ENCODE data around the gene TAOK1. TPM values are rescaled to one million over a fixed set of nuclear protein-coding genes. Genes with fewer than 3 reads are reported as not detected.
A peak's percentile ranks its signal among the peaks of the same experiment; 100 is the strongest.

The TAOK1 gene
- total RNA-seq, 1 donor from 2014 or later, result 48.6 TPM

DNA sequence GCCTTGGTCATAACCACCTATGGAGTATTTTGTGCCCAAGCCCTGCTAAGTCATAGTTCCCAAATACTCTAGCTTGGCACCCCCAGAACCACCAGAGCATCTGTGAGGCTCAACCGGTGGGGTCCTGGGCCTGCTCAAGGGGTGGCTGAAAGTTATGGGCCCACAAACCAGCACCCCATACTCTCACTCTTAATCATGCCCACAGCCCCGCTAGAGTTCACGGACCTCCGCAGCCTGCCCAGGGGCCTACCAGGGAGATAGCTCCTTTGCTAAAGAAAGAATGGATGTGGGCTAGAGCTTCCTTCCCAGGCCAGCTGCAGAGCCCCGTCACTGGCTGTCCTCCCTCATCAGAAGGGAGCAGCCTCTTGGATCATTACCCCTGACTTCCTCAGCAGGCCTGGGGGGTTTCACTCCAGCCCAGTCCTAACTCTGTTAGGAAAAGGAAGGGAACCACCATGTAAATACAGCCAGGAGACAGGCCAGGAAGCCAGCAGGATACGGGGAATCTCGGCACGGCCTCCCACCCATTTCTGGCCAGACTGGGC lies 197.9 kb downstream of the TAOK1 start:
- ATAC-seq (ENCODE audit: poor library complexity) (no peak), DNase-seq (no peak)
- intact Hi-C loops (cut with DNase I), result no loop called here

DNA sequence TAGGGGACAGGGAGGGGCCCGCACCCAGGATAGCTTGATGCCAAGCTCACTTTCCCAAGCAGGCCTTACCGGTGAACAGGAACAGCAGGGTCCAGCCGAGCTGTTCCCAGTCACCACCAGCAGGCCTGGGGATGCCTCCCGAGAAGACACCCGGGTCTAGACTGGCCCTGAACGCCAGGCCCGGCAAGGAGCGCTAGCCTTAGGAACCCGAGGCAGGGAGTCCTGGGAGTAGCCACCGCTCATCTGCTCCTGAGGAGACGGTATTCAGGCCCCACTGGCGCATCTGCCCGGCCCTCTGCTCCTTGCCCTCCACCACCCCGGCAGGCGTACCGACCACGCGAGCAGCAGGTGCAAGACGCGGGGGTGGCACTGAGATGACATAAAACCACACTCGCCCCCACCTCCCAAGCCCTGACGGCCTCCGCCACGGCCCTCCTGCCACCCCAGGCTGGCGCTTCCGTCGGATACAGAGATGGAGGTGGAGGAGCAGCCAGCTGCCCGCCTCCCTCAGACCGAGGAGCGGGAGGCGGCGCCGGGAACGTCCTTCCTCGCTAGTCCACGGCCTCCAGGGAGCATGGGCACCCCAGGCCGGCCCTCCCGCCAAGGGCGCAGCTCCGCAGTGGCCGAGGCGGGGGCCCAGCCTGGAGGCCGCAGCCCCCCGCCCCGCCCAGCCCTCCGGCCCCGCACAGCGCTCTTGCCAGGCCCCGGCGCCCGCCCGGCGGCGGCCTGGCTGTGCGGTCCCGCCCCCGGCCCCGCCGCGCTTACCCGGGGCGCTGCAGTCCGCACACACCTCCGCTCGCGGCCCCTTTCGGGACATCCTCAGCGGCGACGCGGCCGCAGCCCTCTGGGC lies 198.6 kb downstream of the TAOK1 start:
- DNase-seq (no peak), ATAC-seq (ENCODE audit: poor library complexity) (no peak)
- intact Hi-C loops (cut with DNase I), result no loop called here

DNA sequence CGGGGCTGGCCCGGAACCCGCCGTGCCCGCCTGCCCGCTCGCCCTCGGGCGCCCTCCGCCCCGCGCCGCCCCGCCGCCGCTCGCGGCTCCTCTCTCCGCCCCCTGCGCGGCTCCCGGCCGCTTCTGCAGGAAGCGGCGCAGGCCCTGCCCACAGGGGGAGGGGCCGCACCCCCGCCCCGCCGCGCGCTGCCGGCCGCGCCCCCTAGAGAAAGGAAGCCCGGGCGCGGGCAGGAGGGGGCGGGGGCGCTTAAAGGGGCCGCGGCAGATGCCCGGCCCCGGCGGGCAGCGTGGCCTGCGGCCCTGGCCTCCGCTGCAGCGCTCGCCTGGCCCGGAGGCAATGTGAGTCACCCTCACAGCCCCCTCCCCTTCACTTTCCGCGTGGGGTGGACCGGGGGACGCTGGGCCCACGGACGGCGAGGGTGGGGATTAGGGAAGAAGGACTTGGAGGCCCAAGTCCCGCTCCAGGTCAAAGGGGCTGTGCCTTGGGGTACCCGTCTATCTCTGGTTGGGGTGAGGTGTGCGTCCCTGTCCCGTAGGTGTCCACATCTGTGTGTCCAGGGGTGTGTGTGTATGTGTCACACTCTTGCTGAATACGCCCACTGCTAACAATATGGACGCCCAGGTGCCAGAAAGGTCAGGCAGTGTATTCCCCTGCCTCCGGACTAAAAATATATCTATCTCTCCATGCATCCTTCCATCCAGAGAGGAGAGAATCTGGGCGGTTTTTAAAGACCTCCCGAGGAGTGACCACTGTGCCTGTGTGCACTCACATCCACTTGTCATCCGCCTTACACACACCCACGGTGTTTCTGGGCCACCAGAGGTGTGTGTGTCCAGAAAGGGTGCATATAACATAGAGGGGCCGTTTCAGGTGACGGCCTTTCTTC lies 199.6 kb downstream of the TAOK1 start, which contains the start of gene GIT1:
GIT1 (minus strand) TSS at position 125 of the 887 bp plus-strand sequence. CDS start 270 bp downstream, outside the sequence.
- DNase-seq, result peak; percentile 92
- intact Hi-C loops (cut with DNase I), result no loop called here
- peak; percentile 86 for ATAC-seq (ENCODE audit: poor library complexity)

DNA sequence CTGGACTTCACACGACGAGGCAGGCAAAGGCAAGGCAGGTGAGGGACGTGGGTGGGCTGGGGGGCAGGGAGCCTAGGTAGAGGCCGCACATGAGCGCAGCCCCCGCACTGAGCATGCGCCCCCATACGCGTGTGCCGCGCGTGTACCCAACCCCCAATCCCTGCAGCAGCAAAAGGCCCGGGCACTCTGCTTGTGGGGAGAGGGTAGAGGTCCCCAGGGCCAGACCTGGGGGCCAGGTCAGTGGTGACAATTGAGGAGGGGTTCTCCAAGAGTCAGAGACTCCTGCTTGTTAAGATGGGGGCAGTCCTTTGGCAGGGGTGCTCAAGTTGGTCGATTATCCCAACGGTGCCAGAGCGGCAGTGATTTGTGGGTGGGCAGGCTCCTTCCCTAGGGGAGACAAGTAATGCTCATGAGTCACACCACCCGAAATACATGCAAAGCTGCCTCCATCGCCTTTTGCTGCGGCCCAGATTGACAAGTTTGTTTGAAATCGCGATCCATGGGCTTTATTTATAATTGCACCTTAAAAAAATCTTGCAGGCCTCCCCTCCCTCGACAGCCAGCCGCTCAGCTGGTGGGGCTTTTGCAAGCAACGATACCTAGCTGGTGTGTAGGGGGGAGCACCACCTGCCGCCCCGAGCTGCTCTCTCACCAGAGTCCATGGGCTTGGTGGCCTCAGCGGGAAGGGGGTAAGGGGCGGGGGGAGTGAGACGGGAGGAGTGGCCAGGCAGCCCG lies 200.4 kb downstream of the TAOK1 start:
- intact Hi-C loops (cut with DNase I), result no loop called here
- ATAC-seq (ENCODE audit: poor library complexity) (no peak), DNase-seq (no peak)

DNA sequence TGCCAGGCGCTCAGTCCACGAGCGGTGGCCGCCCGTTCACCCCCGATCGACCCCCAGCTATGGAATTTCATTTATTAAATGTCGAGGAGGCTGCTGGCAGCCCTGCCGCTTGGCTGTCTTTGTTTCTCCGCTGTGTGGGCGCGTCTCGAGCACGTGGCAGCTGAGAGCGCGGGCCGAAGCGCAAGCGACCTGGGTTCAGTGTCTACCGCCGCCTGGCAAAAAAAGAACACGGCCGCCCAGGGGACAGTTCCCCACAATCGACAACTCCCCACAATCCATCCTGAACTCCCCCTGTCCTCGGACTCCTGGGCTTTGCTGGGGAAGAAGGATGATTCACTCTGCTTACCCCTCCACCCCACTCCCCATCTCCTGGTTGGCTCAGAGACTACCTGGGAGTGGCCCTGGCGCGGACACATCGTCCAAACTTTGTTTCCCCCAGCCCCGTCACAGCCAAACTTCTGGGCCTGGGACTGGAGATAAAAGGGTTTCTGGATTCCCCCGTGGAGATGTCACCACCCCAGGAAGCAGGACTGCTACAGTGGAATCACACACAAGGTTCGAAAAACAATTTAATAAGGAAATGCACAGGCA lies 201.1 kb downstream of the TAOK1 start:
- DNase-seq (peak; percentile 74), ATAC-seq (ENCODE audit: poor library complexity) (peak; percentile 3)
- intact Hi-C loops (cut with DNase I), result no loop called here

DNA sequence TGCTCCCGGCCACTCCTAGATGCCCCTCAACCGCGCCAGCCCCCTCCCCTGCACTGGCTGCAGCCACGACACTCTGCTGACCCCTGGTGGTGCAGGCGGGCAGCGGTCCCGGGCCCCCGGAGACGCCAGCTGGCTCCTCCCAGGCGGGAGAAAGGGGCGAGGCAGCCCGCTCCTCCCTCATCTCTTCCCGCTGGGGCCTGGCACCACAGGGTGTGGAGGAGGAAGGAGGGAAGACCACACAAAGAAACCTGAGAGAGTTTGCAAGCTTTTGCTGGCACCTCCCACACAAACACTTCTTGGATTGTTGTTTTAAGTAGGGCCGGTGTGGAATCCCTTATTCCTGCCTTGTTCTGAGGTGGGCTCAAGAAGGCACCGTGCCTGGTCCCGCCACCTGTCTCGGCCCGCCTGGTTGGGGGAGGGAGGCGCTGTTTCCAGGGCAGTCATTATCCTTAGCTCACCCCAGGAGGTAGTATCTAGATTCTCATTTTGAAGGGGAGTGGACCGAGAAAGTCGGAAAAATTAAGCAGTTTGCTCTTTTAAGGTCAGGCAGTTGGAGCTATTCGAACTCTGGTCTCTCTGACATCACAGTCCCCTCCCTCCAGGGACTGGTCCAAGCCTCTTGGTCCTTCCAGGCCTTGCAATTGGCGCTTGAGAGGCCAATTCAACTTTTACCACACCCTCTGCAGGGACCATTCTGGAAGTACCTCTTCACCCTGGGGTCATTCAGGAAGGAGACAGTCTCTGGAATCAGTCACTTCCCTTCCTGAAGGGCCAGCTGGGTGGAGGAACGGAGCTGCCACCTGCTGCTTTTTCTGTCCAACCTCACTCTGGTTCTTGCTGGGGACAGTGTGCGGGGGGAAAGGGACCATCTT lies 201.8 kb downstream of the TAOK1 start:
- DNase-seq (peak; percentile 93), ATAC-seq (ENCODE audit: poor library complexity) (peak; percentile 77)
- intact Hi-C loops (cut with DNase I), result no loop called here

DNA sequence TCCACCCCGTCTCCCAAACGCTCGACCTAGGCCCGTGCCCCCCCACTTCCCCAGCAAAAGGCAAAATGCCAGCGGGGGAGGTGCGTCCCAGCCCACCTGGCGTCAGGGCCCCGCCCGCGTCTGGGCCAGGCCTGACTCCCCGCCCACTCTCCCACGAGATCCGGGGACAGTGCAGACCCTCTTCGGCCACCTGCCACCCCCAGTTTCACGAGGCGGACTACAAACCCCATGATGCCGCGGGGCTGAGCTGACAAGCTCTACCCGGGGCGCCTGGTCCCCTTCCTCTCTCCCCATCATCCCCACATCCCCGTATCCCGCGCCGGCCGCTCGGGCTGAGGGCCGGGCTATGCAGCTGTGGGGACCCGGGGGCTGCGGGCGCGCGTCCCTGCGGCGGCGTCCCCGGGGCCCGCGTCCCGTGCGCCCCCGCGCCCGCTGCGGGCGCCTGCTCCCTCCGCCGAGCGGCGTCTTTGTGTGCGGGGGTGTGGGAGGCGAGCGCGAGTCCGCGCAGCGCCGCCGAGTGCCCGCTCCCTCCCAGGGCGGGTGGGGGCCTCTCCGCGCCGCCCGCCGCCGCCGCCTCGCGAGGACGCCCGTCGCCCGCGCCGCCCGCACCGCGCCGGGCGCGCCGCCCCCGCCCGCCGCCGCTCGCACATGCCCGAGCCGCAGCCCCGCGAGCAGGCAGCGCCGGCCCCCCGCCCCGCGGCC lies 202.8 kb downstream of the TAOK1 start, which contains the start of gene ANKRD13B:
ANKRD13B (plus strand) TSS at position 283 of the 702 bp plus-strand sequence. CDS start 490 bp downstream, outside the sequence.
- intact Hi-C loops (cut with DNase I), result no loop called here
- ATAC-seq (ENCODE audit: poor library complexity), result peak; percentile 16

DNA sequence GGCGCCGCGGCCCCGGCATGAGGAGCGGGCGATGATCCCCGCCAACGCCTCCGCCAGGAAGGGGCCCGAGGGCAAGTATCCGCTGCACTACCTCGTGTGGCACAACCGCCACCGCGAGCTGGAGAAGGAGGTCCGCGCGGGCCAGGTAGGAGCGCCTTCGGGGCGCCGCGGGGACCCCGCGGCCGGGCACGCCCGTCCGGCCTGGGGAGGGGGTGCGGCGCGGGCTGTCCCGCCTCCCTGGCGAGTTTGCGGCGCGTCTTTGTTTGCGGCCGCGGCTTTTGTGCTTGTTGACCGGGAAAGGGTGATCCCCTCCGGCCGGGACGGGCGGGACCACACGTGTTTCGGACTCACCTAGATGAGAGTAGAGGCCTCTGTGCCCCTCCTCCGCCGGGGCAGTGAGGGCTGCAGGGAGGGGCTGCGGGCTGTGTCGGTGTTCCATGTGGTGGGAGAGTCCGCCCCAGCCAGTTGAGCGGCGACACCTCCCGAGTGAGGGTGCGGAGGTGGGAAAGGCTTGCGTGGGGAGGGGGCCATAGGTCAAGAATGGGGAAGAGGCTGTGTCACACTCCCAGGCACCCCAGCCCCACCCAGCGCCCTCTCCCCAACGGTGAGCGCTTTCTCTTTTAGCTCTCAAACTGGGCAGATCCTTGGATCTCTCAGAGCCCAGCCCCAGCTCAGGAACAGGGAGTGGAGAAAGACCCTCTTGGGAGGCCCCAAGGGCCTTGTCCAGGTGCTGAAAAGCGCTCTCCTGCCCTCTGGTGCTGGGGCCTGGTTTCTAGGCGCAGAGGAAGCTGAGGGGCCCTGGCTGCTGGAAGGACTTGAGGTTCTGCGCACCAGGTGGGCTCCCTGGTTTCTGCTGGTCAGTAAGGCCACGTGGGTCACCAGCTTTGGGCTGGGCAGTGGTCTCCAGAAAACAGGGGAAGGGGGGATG lies 203.7 kb downstream of the TAOK1 start:
- ATAC-seq (ENCODE audit: poor library complexity) (no peak), DNase-seq (no peak)
- intact Hi-C loops (cut with DNase I), result no loop called here

More for the DNA sequence above, 202.8 kb downstream of the TAOK1 start, which contains the start of gene ANKRD13B:
- peak; percentile 74 for DNase-seq

DNA sequence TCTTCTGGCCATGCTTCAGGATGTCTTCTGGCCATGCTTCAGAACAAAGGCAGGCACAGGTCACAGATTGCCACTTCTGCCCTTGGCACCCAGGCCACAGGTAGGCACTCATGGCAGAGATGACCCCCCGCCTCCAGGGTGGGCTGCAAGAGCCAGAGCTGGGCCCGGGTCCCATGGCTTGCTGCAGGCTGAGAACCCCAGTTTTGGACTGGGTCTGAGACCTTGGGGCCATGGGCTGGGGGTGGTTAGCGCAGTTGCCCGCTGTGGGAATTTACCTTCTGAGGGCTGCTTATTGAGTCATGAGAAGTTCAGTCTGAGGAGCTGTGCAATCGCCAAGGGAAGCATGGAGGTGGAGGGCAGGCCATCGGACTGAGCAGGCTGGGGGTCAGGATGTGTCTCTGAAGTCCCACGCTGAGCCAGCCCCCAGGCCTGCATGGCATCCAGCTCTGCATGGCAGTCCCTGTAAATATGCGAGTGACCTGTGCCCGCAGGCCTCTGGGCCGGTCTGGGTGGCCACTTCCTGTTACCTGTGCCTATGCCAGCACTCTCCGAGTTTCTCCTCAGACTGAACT lies 204.4 kb downstream of the TAOK1 start:
- intact Hi-C loops (cut with DNase I), result no loop called here
- no peak for ATAC-seq (ENCODE audit: poor library complexity)

DNA sequence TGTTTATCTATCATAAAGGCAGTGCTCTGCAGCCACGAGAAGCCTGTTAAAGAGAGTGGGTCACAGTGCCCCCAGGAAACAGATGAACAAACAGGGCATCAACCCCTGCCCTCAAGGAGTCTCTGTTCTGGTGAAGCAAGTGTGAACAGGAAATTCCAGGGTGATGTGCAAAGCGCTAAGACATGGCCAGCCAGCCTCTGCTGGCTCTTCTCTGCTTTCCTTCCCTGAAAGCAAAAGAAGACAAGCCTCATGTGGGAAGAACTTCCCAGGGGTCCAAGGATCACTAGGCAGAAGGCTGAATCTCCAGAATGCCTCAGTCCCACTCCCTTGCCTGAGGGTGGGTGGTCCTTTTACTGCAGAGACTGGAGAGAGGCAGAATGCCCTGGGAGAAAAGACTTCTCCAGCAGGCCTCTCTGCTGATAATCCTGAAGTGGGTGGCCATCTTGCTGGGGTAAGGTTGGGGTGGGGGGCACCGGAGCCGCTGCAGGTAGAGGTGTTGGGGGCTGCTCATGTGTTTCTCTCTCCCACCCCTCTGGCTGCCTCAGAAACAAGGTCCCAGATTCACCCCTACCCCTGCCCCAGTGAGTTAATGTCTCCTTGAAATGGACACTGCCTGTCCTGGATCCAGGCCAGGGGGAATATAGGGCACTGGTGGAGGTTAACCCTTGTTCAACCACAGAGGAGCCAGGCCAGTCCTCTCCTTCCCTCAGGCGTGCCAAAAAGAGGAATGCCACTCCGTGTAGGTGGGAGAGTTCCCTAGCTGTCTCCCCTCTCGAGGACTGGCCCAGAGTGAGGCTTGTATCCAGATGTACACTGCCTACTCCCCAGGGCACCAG lies 205.2 kb downstream of the TAOK1 start:
- no peak for DNase-seq
- ATAC-seq (ENCODE audit: poor library complexity), result no peak
- intact Hi-C loops (cut with DNase I), result no loop called here

More for the DNA sequence above, 204.4 kb downstream of the TAOK1 start:
- no peak for DNase-seq

DNA sequence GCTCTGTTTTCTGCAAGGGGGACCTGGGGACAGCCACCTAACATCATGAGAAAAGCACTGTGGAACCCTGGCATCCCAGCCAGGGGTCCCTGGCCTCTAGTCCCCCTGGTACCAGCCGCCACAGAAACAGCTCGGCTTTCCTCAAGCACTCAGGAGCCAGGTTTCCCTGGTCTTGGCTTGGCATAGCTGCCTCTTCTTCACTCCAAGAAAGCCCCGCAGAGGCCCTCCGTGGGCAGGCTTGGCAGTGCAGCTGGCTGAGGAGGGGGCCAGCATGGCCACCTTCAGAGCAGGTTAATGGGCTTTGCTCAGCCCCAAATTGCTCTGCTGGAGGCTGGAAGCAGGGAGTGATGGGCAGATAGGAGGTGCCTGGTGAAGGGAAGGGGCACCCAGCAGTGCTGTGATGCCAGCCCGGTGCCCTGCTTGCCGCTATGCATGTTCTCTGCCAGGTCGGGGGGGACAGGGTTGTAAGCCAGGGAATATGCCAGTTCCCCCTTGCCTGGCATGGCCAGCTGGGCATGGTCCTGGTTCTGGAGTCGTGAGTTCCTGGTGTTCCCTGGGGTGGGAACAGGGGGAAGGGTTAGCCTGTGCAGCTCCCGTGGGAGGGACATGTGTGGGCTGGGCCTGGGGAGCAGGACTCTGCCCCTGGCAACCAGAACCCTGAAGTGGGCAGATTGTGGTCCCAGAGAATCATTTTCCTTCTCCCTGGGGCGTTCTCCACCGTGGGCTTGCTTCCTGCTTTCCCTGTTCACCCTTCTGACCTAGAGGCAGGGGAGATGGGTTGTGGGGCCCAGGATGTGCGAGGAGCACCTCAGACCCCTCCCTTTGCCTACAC lies 206.0 kb downstream of the TAOK1 start:
- intact Hi-C loops (cut with DNase I), result no loop called here
- DNase-seq, result no peak
- ATAC-seq (ENCODE audit: poor library complexity), result no peak

DNA sequence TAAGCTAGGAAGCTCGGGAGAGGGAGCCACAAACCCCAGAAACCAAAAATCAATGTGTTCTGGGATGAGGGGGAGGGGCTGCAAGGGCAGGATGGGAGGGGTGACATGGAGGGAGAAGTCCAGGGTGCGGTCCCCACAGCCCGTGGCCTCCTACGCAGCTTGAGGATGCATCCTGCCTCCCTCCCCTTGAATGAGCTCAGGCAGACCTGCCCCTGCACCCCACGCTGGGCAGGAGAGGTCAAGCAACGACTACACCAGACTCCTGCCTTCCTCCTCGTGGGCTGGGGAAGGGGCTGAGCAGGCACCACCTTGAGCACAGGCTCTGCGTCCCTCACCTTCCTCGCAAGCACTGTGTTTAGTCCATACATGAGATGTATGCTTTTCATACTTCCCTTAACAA lies 206.6 kb downstream of the TAOK1 start:
- intact Hi-C loops (cut with DNase I), result no loop called here
- DNase-seq, result peak; percentile 49
- ATAC-seq (ENCODE audit: poor library complexity), result no peak

DNA sequence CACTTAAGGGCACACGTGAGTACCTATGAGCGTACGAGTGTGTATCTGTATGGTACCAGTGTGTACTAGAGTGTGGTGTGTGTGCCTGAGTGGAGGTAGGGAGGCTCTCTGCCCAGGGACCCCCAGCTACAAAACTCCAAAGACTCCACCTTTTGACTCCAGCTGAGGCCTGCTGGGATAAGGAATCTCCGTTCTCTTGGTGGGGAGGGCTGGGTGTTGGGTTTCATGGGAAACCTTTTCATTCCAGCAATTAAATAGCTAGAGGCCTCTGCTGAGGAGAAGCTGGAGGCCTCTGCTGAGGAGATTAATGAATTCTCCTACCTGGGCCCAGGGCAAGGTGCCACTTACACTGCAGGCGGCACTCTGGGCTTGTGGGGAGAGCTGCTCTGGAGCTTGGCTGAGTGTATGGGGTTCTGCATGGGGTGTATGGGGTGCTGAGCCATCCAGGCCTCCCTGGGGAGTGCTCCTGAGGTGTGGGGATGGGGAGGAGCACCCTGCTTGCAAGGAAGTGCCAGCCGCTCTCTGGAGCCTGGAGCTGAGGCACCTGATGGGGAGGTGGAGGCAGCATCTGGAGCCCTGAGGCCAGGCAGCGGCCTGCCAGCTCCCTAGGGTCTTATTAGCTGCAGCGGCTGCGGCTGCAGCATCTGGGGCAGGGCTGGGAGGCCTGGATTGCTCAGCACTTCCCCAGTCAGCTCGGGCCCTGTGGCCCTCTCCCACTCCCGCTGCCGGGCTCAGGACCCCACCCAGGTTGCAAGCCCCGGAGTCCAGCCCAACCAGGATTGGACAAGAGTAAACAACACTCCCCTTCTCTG lies 207.4 kb downstream of the TAOK1 start:
- ATAC-seq (ENCODE audit: poor library complexity) (no peak), DNase-seq (no peak)

More for the DNA sequence above, 207.4 kb downstream of the TAOK1 start:
- intact Hi-C loops (cut with DNase I), result no loop called here

All from Right ventricle myocardium superior (tissue), 1 donor.